ENCODE results near the gene PSMB7. TPM values are rescaled to one million over a fixed set of nuclear protein-coding genes. Genes with fewer than 3 reads are reported as not detected.

The PSMB7 gene
- total and polyA plus RNA-seq, 2 donors from 2014 or later = 105 to 250 TPM

DNA sequence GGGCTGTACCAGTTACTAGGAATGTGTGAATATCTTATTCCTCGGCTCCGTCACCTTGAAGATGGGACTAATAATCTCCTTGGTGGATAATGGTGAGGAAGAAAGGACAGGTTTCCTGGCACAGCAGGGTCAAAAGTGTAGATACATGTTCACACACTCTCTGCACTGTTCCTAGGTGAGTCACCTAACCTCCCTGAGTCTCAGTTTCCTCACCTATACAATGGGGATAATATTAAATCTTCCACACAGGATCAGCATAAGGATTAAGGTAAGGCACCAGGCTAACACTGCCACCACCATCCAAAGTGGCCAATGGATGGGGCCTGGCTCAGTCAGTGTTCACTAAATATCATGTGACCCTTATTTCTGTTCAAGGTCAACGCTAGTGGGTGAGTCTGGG lies 66.9 kb downstream of the PSMB7 start:
- no peaks in the 10 kb centered on the region for H3K4me1 ChIP-seq (ENCODE audit: control insufficient read depth in 2 of 3, insufficient read depth in 2 of 3, low read depth in 1 of 3, low read length in 3 of 3)
- TF ChIP-seq CTCF (IDR thresholded peaks at IDR 0.05; ENCODE audit: borderline replicate concordance, extremely low read depth, insufficient read depth) = no peak
- H3K36me3 ChIP-seq (ENCODE audit: control insufficient read depth in 2 of 3, insufficient read depth in 3 of 3, low read length in 3 of 3) = peaks cover 5 to 39% (median 30%) of the 10 kb centered on the region in 3 donors
- H3K27me3 ChIP-seq (ENCODE audit: control insufficient read depth, insufficient read depth, low read length) = no peaks in the 10 kb centered on the region
- no peak overlapping the region for H3K9ac ChIP-seq (ENCODE audit: low read length in 3 of 3)
- no peak overlapping the region for H3K4me3 ChIP-seq (ENCODE audit: low read length in 3 of 3)
- DNase-seq (no peak), FAIRE-seq (no peak)
- no peak overlapping the region for H3K27ac ChIP-seq (ENCODE audit: low read depth in 2 of 2, low read length in 2 of 2)
- intact Hi-C loops (cut with DNase I) = no loop called here
- no peaks in the 10 kb centered on the region for H3K9me3 ChIP-seq (ENCODE audit: control insufficient read depth in 2 of 3, insufficient read depth in 1 of 3, low read length in 3 of 3)

- peaks cover 5 to 35% (median 27%) of the 10 kb centered on the region in 3 donors for H3K36me3 ChIP-seq (ENCODE audit: control insufficient read depth in 2 of 3, insufficient read depth in 3 of 3, low read length in 3 of 3)
- DNase-seq = peak in 1 of 5 donors; percentile 62
- H3K4me3 ChIP-seq (ENCODE audit: low read length in 3 of 3) = no peak overlapping the region
- no peaks in the 10 kb centered on the region for H3K4me1 ChIP-seq (ENCODE audit: control insufficient read depth in 2 of 3, insufficient read depth in 2 of 3, low read depth in 1 of 3, low read length in 3 of 3)
- intact Hi-C loops (cut with DNase I) = no loop called here
- H3K9me3 ChIP-seq (ENCODE audit: control insufficient read depth in 2 of 3, insufficient read depth in 1 of 3, low read length in 3 of 3) = no peaks in the 10 kb centered on the region
- no peak for FAIRE-seq
- no peak overlapping the region for H3K9ac ChIP-seq (ENCODE audit: low read length in 3 of 3)
- H3K27ac ChIP-seq (ENCODE audit: low read depth in 2 of 2, low read length in 2 of 2) = no peak overlapping the region
- no peak for TF ChIP-seq CTCF (IDR thresholded peaks at IDR 0.05; ENCODE audit: borderline replicate concordance, extremely low read depth, insufficient read depth)
- H3K27me3 ChIP-seq (ENCODE audit: control insufficient read depth, insufficient read depth, low read length) = no peaks in the 10 kb centered on the region
Measured at GRCh38 chr9:124347968-124348358, 67.3 kb downstream of the PSMB7 start.

- Histone ChIP-seq H3K4me1 (ENCODE audit: control insufficient read depth in 2 of 3, insufficient read depth in 2 of 3, low read depth in 1 of 3, low read length in 3 of 3) (no peaks in the 10 kb centered on the region), H3K4me3 (ENCODE audit: low read length in 3 of 3) (no peak overlapping the region), H3K36me3 (ENCODE audit: control insufficient read depth in 2 of 3, insufficient read depth in 3 of 3, low read length in 3 of 3) (peaks cover 5 to 30% (median 23%) of the 10 kb centered on the region in 3 donors), H3K27ac (ENCODE audit: low read depth in 2 of 2, low read length in 2 of 2) (no peak overlapping the region), H3K9ac (ENCODE audit: low read length in 3 of 3) (no peak overlapping the region), H3K9me3 (ENCODE audit: control insufficient read depth in 2 of 3, insufficient read depth in 1 of 3, low read length in 3 of 3) (no peaks in the 10 kb centered on the region), H3K27me3 (ENCODE audit: control insufficient read depth, insufficient read depth, low read length) (no peaks in the 10 kb centered on the region)
- TF ChIP-seq CTCF (IDR thresholded peaks at IDR 0.05; ENCODE audit: borderline replicate concordance, extremely low read depth, insufficient read depth) = no peak
- FAIRE-seq (no peak), DNase-seq (peak in 1 of 5 donors; percentile 48)
- intact Hi-C loops (cut with DNase I) = no loop called here
Measured at GRCh38 chr9:124347206-124347967, 67.9 kb downstream of the PSMB7 start.

All from kidney (tissue), 14 donors.